ENCODE measurements around the gene BTG4.

DNA sequence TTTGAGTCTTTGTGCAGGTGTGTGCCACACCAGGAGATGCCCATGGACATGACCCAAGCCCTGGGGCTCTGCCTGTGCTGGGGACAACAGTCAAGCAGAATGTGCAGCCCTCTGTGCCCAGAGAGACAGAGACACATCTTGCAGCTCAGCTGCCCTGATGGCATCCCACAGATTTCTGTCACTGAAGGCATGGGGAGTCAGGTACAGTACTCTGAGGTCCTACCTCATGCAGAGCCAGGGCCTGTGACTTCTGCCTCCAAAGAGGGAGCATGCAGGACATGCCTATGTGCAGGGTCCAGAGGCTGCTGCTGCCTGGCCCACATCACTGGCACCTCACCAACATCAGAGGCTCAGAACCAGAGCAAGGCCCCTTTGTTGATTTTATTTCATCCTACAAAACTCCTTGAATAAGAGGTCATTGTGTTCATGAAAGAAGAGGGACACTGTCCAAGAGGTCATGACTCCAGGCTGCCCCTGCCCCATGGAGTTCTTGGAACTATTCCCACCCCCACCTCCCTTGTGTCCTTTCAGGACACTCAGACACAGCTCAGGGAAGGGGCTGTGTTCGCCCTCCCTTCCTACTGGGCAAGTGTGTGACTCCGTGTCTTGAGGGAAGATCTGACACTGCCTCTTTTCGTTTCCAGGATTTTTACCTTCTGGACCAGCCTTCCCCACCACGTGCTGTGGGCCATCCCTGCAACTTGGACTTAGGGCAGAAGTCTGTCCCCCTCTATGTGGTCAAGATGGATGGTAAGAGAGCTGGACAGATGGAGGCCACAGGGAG is 62.3 kb downstream of the BTG4 start:
- TF ChIP-seq ESRRA (CRISPR knock-in tag; IDR thresholded peaks at IDR 0.05; ENCODE audit: borderline replicate concordance), result no peak
- TF ChIP-seq ZNF263 (CRISPR knock-in tag; IDR thresholded peaks at IDR 0.05; ENCODE audit: low read depth), result no peak
- TF ChIP-seq, protein P1, sequence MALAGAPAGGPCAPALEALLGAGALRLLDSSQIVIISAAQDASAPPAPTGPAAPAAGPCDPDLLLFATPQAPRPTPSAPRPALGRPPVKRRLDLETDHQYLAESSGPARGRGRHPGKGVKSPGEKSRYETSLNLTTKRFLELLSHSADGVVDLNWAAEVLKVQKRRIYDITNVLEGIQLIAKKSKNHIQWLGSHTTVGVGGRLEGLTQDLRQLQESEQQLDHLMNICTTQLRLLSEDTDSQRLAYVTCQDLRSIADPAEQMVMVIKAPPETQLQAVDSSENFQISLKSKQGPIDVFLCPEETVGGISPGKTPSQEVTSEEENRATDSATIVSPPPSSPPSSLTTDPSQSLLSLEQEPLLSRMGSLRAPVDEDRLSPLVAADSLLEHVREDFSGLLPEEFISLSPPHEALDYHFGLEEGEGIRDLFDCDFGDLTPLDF (CRISPR knock-in tag; IDR thresholded peaks at IDR 0.05), result no peak
- TF ChIP-seq, protein P2, sequence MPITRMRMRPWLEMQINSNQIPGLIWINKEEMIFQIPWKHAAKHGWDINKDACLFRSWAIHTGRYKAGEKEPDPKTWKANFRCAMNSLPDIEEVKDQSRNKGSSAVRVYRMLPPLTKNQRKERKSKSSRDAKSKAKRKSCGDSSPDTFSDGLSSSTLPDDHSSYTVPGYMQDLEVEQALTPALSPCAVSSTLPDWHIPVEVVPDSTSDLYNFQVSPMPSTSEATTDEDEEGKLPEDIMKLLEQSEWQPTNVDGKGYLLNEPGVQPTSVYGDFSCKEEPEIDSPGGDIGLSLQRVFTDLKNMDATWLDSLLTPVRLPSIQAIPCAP (CRISPR knock-in tag; IDR thresholded peaks at IDR 0.05), result no peak
- TF ChIP-seq ZNF138 (CRISPR knock-in tag; conservative IDR thresholded peaks at IDR 0.05), result no peak
- TF ChIP-seq, protein P3, sequence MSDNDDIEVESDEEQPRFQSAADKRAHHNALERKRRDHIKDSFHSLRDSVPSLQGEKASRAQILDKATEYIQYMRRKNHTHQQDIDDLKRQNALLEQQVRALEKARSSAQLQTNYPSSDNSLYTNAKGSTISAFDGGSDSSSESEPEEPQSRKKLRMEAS (CRISPR knock-in tag; IDR thresholded peaks at IDR 0.05), result no peak
- TF ChIP-seq FOXK1 (CRISPR knock-in tag; IDR thresholded peaks at IDR 0.05), result no peak
- no peak for TF ChIP-seq SMAD3 (CRISPR knock-in tag; IDR thresholded peaks at IDR 0.05; ENCODE audit: borderline replicate concordance)
- no peak for TF ChIP-seq RELA (CRISPR knock-in tag; IDR thresholded peaks at IDR 0.05; ENCODE audit: borderline replicate concordance)
- TF ChIP-seq, protein P4, sequence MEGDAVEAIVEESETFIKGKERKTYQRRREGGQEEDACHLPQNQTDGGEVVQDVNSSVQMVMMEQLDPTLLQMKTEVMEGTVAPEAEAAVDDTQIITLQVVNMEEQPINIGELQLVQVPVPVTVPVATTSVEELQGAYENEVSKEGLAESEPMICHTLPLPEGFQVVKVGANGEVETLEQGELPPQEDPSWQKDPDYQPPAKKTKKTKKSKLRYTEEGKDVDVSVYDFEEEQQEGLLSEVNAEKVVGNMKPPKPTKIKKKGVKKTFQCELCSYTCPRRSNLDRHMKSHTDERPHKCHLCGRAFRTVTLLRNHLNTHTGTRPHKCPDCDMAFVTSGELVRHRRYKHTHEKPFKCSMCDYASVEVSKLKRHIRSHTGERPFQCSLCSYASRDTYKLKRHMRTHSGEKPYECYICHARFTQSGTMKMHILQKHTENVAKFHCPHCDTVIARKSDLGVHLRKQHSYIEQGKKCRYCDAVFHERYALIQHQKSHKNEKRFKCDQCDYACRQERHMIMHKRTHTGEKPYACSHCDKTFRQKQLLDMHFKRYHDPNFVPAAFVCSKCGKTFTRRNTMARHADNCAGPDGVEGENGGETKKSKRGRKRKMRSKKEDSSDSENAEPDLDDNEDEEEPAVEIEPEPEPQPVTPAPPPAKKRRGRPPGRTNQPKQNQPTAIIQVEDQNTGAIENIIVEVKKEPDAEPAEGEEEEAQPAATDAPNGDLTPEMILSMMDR (IDR thresholded peaks at IDR 0.05), result no peak
